Astrocyte (in vitro differentiated cells and primary cell): Measurements from ENCODE around the gene FSTL5.

Experiments
- EZH2 ChIP-seq: IDR thresholded peaks from 2 replicates; pipeline ENCODE4 v1.6.1; 2012; ENCODE audit warnings: mild to moderate bottlenecking, low read length, inconsistent platforms; ENCODE audit not compliant: insufficient read depth
- TF ChIP-seq, protein P1 (sequence below): IDR thresholded peaks from 2 replicates; pipeline ENCODE4 v1.5.1; 2011; ENCODE audit warnings: low read depth, mild to moderate bottlenecking, inconsistent platforms, low read length, moderate library complexity; ENCODE audit not compliant: insufficient read depth

DNA sequence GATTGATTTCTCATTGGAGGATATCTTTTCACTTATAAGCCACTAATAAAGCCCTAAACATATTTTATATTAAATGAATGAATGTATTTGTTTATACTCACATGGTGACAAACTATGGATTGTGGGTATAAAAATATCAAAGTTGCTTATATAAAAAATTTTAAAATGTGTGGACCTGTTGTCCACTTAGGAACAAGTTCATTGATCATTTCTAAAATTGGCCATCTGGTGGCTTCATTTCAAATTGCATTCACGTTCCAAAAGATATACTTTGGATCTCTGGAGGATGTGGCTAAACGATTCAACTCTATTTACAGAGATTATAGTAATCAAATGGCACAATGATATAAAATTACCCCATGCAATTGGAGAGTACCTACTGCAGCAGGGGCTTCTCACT is 32.5 kb downstream of the FSTL5 start:
- TF ChIP-seq, protein P1, sequence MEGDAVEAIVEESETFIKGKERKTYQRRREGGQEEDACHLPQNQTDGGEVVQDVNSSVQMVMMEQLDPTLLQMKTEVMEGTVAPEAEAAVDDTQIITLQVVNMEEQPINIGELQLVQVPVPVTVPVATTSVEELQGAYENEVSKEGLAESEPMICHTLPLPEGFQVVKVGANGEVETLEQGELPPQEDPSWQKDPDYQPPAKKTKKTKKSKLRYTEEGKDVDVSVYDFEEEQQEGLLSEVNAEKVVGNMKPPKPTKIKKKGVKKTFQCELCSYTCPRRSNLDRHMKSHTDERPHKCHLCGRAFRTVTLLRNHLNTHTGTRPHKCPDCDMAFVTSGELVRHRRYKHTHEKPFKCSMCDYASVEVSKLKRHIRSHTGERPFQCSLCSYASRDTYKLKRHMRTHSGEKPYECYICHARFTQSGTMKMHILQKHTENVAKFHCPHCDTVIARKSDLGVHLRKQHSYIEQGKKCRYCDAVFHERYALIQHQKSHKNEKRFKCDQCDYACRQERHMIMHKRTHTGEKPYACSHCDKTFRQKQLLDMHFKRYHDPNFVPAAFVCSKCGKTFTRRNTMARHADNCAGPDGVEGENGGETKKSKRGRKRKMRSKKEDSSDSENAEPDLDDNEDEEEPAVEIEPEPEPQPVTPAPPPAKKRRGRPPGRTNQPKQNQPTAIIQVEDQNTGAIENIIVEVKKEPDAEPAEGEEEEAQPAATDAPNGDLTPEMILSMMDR = peak; percentile 32
- TF ChIP-seq EZH2 = no peak
